Smooth muscle cell (in vitro differentiated cells): ENCODE data around the gene C17orf107. TPM values are rescaled to one million over a fixed set of nuclear protein-coding genes. Genes with fewer than 3 reads are reported as not detected.
A peak's percentile ranks its signal among the peaks of the same experiment; 100 is the strongest.

ENCODE experiments used
- DNase-seq: peaks from one replicate; lab custom pipeline; 2025; ENCODE audit not compliant: unreplicated experiment; lab: John Stamatoyannopoulos, UW
- H2AFZ ChIP-seq: fragments of 200-600 bp; sonication (generic); 2 replicates; pipeline ENCODE4 v1.6.0; 2016; ENCODE audit warnings: antibody characterized with exemption, low read depth, mild to moderate bottlenecking
- H3F3A ChIP-seq: fragments of 200-600 bp; sonication (generic); 2 replicates; pipeline ENCODE4 v1.6.0; 2017; ENCODE audit warnings: antibody characterized with exemption, low read depth
- H3K27ac ChIP-seq: fragments of 200-600 bp; sonication (generic); 2 replicates; pipeline ENCODE4 v1.5.1; 2016; ENCODE audit warnings: low read depth, mild to moderate bottlenecking
- H3K27me3 ChIP-seq: fragments of 200-600 bp; sonication (generic); 2 replicates; pipeline ENCODE4 v1.6.1; 2016; ENCODE audit warnings: low read depth, mild to moderate bottlenecking
- H3K36me3 ChIP-seq: fragments of 200-600 bp; sonication (generic); 2 replicates; pipeline ENCODE4 v1.5.1; 2016; ENCODE audit warnings: low read depth
- H3K4me1 ChIP-seq: fragments of 200-600 bp; sonication (generic); 2 replicates; pipeline ENCODE4 v1.5.1; 2016; ENCODE audit warnings: low read depth
- H3K4me2 ChIP-seq: fragments of 200-600 bp; sonication (generic); 2 replicates; pipeline ENCODE4 v1.6.0; 2016; ENCODE audit warnings: mild to moderate bottlenecking
- H3K4me3 ChIP-seq: fragments of 200-600 bp; sonication (generic); 2 replicates; pipeline ENCODE4 v1.5.1; 2016; ENCODE audit warnings: mild to moderate bottlenecking
- H3K79me2 ChIP-seq: fragments of 200-600 bp; sonication (generic); 2 replicates; pipeline ENCODE4 v1.6.0; 2016; ENCODE audit warnings: low read depth, mild to moderate bottlenecking
- H3K9ac ChIP-seq: fragments of 200-600 bp; sonication (generic); 2 replicates; pipeline ENCODE4 v1.6.0; 2016; ENCODE audit warnings: low read depth
- H3K9me3 ChIP-seq: fragments of 200-600 bp; sonication (generic); replicated peaks from 2 replicates; pipeline ENCODE4 v1.5.1; 2016; ENCODE audit warnings: low read depth
- H4K20me1 ChIP-seq: fragments of 200-600 bp; sonication (generic); 2 replicates; pipeline ENCODE4 v1.6.0; 2016; ENCODE audit warnings: low read depth
- WGBS: methylation state at CpG from one replicate; pipeline ENCODE4 v1.1.7; 2016; ENCODE audit warnings: low lambda C conversion rate; 5-methylcytosine and 5-hydroxymethylcytosine counted together
- polyA plus RNA-seq: library from polyadenylated mRNA; unstranded; fragments of >200 nt; fragmentation: Nextera tagmentation; extraction: Ambion mirVana; gene quantifications from 2 replicates; pipeline ENCODE4 v1.2.1, GENCODE V29; 2016
- total RNA-seq: library from RNA; depleted of rRNA; stranded (reverse); fragments of >200 nt; gene quantifications from 2 replicates; pipeline ENCODE4 v1.2.3, GENCODE V29; 2014
- TF ChIP-seq, protein P1 (sequence below): fragments of 200-600 bp; sonication (generic); IDR thresholded peaks from 2 replicates; pipeline ENCODE4 v1.5.1; 2017; ENCODE audit warnings: borderline replicate concordance, mild to moderate bottlenecking, antibody characterized with exemption; ENCODE audit not compliant: insufficient read depth, poor library complexity, severe bottlenecking

The C17orf107 gene
- total and polyA plus RNA-seq, 2 experiments from 2014 or later = 5.0 to 10.7 TPM

DNA sequence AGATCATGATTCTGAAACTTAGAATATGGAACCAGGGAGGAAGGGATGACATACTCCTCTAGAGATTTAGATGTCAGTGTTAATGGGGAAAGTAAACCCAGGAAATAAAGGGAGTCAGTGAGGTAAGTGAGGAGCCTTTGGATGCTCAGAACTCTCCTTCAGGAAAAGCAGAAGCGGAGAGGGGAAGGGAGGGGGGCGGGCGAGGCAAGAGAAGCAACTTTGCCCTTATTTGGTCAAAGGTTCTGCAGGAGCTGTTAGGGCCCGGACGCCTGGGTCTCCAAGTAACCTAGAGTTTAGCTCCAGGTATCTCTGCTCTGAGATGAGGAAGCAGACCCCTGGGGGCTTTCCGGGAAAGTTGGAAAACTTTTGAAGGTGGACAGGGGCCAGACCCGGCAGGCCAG lies 47.7 kb downstream of the C17orf107 start:
- Histone ChIP-seq H3K27ac (peak overlapping the region; percentile 96), H3K4me3 (peak overlapping the region; percentile 96), H3K36me3 (no peaks in the 10 kb centered on the region), H3K27me3 (no peaks in the 10 kb centered on the region), H3K79me2 (peaks cover 54% of the 10 kb centered on the region), H3K4me1 (peaks cover 29% of the 10 kb centered on the region), H4K20me1 (peaks cover 37% of the 10 kb centered on the region), H2AFZ (no peak overlapping the region), H3K4me2 (peak overlapping the region; percentile 90), H3K9me3 (no peaks in the 10 kb centered on the region), H3K9ac (peak overlapping the region; percentile 94), H3F3A (peaks cover 41% of the 10 kb centered on the region)
- no peak for DNase-seq
- 0% methylated on average over 6 of the region's 7 CpGs for WGBS
- TF ChIP-seq, protein P1, sequence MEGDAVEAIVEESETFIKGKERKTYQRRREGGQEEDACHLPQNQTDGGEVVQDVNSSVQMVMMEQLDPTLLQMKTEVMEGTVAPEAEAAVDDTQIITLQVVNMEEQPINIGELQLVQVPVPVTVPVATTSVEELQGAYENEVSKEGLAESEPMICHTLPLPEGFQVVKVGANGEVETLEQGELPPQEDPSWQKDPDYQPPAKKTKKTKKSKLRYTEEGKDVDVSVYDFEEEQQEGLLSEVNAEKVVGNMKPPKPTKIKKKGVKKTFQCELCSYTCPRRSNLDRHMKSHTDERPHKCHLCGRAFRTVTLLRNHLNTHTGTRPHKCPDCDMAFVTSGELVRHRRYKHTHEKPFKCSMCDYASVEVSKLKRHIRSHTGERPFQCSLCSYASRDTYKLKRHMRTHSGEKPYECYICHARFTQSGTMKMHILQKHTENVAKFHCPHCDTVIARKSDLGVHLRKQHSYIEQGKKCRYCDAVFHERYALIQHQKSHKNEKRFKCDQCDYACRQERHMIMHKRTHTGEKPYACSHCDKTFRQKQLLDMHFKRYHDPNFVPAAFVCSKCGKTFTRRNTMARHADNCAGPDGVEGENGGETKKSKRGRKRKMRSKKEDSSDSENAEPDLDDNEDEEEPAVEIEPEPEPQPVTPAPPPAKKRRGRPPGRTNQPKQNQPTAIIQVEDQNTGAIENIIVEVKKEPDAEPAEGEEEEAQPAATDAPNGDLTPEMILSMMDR = no peak

DNA sequence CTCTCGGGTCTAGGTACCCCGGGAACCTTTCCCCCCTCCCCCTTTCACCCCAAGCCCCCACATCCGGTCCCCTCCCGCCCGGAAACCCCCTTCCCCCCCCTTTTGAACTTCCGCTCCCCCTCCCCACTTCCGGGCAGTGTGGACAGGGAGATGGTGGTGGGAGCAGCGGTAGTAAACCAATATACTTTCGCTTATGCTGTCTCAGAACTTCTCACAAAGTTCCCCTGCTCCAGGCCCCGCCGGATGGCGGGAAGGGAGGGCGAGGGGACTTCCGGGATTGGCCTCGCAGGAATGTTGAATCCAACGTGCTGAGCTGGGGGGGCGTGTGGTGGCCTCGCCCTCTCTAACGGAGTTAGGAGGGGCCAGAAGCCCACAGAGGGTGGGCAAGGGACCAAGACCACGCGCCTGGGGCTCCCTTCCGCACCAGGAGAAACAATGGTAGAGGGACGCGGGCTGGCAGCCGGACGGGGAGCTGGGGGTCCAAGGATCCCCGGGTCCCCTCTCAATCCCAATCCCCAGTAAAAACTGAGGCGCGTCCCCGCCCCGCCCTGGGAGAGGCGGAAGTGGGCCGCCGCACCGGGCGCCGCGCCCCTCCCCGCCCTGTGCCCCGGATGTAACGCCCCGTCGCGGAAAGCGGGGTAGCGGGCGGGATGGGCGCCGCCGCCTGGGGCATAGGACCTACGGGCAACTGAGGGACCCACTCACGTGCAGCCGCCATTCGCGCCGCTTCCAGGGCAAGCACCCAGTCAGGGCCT lies 48.3 kb downstream of the C17orf107 start:
- Histone ChIP-seq H3K79me2 (peaks cover 50% of the 10 kb centered on the region), H3K27me3 (no peaks in the 10 kb centered on the region), H2AFZ (no peak overlapping the region), H3K27ac (peak overlapping the region; percentile 96), H3K4me3 (peak overlapping the region; percentile 96), H3K36me3 (no peaks in the 10 kb centered on the region), H3K4me2 (peak overlapping the region; percentile 90), H3K9me3 (no peaks in the 10 kb centered on the region), H4K20me1 (peaks cover 37% of the 10 kb centered on the region), H3K9ac (peak overlapping the region; percentile 94), H3F3A (peaks cover 40% of the 10 kb centered on the region), H3K4me1 (peaks cover 29% of the 10 kb centered on the region)
- 1% methylated on average over 14 of the region's 56 CpGs for WGBS
- DNase-seq = peak; percentile 38
- TF ChIP-seq, protein P1 = no peak

DNA sequence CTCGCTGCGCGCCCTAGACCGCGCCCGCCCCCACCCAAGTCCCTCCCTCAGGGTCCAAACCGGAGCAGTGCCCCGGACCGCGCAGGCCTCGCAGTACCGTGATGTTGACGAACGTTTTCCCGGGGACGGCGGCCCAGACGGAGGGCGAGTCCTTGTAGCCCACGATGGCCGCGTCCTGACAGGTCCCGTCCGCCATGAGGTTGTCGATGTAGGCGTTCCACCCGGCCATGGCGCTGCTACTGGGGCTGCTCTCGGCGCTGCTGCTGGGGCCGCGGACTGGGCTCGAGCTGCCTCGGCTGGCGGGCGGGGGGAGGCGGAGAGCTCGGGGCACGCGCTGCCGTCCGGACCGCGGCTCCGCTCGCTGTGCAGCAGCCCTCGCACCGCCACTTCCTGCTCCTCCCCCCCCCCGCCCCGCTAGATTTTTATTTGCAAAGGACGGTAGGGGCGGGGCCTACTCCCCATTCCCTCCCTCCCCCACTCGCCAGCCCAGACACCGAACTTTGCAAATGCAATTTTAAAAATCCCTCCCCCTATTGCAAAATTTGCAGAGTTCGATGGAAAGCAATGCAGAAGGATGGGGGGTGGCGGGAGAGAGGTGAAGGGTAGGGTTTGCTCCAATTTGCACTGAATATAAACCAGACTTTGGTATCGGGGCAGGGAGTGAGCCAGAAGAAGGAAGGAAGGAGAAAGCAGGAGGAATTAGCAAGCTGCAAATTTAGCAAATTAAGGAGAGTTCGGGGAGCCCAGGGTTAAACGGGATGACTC lies 49.0 kb downstream of the C17orf107 start, which contains the start of gene PFN1:
Gene PFN1 (minus strand): TSS at position 365 of the 765 bp plus-strand sequence. CDS start 136 bp downstream, at position 229.
- peaks cover 34% of the 10 kb centered on the region for H3F3A ChIP-seq
- peak within 1 kb of the TSS; percentile 18 for H2AFZ ChIP-seq
- peak; percentile 85 for DNase-seq
- peak within 1 kb of the TSS; percentile 94 for H3K9ac ChIP-seq
- H3K4me3 ChIP-seq = peak within 1 kb of the TSS; percentile 96
- peak within 1 kb of the TSS; percentile 96 for H3K27ac ChIP-seq
- peaks cover 44% of the 10 kb centered on the region for H3K79me2 ChIP-seq
- no peaks in the 10 kb centered on the region for H3K27me3 ChIP-seq
- under 1% methylated on average over 44 of the region's 59 CpGs for WGBS
- peaks cover 37% of the 10 kb centered on the region for H4K20me1 ChIP-seq
- no peaks in the 10 kb centered on the region for H3K36me3 ChIP-seq
- TF ChIP-seq, protein P1 = no peak
- no peaks in the 10 kb centered on the region for H3K9me3 ChIP-seq
- H3K4me2 ChIP-seq = peak within 1 kb of the TSS; percentile 90
- H3K4me1 ChIP-seq = peaks cover 29% of the 10 kb centered on the region
